Fibroblast of lung (primary cell): ENCODE measurements around the gene ATP8A2. TPM values are rescaled to one million over a fixed set of nuclear protein-coding genes. Genes with fewer than 3 reads are reported as not detected.
A peak's percentile ranks its signal among the peaks of the same experiment; 100 is the strongest.

ENCODE experiments used
- DNase-seq, 2 donors: peaks; one replicate each; pipeline versions ENCODE4 v3.0.0 to v3.0.0-alpha.2; 2010; ENCODE audit warnings: low read depth in 2 of 2
- H2AFZ ChIP-seq: 2 replicates; pipeline ENCODE4 v1.5.1; 2012; ENCODE audit warnings: low read length, control low read depth, inconsistent platforms
- H3K27ac ChIP-seq: 2 replicates; pipeline ENCODE4 v1.5.1; 2011; ENCODE audit warnings: low read length, control low read depth; ENCODE audit not compliant: insufficient read depth
- H3K27me3 ChIP-seq: 2 replicates; pipeline ENCODE4 v1.5.1; 2011; ENCODE audit warnings: mild to moderate bottlenecking, low read length; ENCODE audit not compliant: control insufficient read depth, insufficient read depth
- H3K36me3 ChIP-seq: 2 replicates; pipeline ENCODE4 v1.5.1; 2011; ENCODE audit warnings: low read length; ENCODE audit not compliant: control insufficient read depth, insufficient read depth
- H3K4me1 ChIP-seq: 2 replicates; pipeline ENCODE4 v1.5.1; 2011; ENCODE audit warnings: low read length; ENCODE audit not compliant: control insufficient read depth, insufficient read depth; ENCODE audit errors: extremely low read depth
- H3K4me2 ChIP-seq: 2 replicates; pipeline ENCODE4 v1.5.1; 2011; ENCODE audit warnings: low read length, control low read depth; ENCODE audit not compliant: insufficient read depth; ENCODE audit errors: extremely low read depth
- H3K4me3 ChIP-seq, 4 experiments: fragments of 200-600 bp in 1 of 4; sonication (generic) in 1 of 4; replicated peaks in 1 of 4; 2 replicates each; pipeline ENCODE4 v1.5.1; 2011 to 2016; ENCODE audit warnings: low read length in 4 of 4, low read depth in 3 of 4, mild to moderate bottlenecking in 3 of 4, control low read depth in 2 of 4, inconsistent platforms in 1 of 4, mixed read lengths in 1 of 4; ENCODE audit not compliant: insufficient read depth in 1 of 4; ENCODE audit errors: control extremely low read depth in 1 of 4
- H3K79me2 ChIP-seq: 2 replicates; pipeline ENCODE4 v1.5.1; 2012; ENCODE audit warnings: mild to moderate bottlenecking, low read length, inconsistent platforms; ENCODE audit not compliant: control insufficient read depth, insufficient read depth
- H3K9ac ChIP-seq: 2 replicates; pipeline ENCODE4 v1.5.1; 2011; ENCODE audit warnings: mild to moderate bottlenecking, low read length, control low read depth; ENCODE audit not compliant: insufficient read depth
- H3K9me3 ChIP-seq: 2 replicates; pipeline ENCODE4 v1.5.1; 2012; ENCODE audit warnings: low read depth, low read length; ENCODE audit not compliant: control insufficient read depth, insufficient read depth
- H4K20me1 ChIP-seq: 2 replicates; pipeline ENCODE4 v1.5.1; 2011; ENCODE audit warnings: low read length; ENCODE audit not compliant: control insufficient read depth, insufficient read depth; ENCODE audit errors: extremely low read depth
- CTCF ChIP-seq, 2 donors: IDR thresholded peaks in 1 of 2; conservative IDR thresholded peaks in 1 of 2; 1 replicate in 1 of 2; 2 replicates in 1 of 2; pipeline ENCODE4 v1.5.1; 2011 to 2012; ENCODE audit warnings: low read length in 2 of 2, control low read depth in 1 of 2, inconsistent platforms in 1 of 2, low read depth in 1 of 2, mild to moderate bottlenecking in 1 of 2
- EZH2 ChIP-seq: IDR thresholded peaks from 2 replicates; pipeline ENCODE4 v1.5.1; 2012; ENCODE audit warnings: low read length, control low read depth, mild to moderate bottlenecking; ENCODE audit errors: missing control alignments
- polyA plus RNA-seq, 2 donors: library from polyadenylated mRNA; depleted of rRNA in 1 of 2; stranded (reverse) in 1 of 2; unstranded in 1 of 2; fragments of >200 nt; gene quantifications; 2 replicates each; pipeline ENCODE4 v1.2.1, GENCODE V29; 2011 to 2012; ENCODE audit warnings: missing spikeins in 1 of 2
- total RNA-seq: library from RNA; depleted of rRNA; stranded (reverse); fragments of >200 nt; gene quantifications from 2 replicates; pipeline ENCODE4 v1.2.1, GENCODE V29; 2014

The ATP8A2 gene
- total and polyA plus RNA-seq, 2 donors (not counting 1 experiment from before 2014, with no cell fraction given), result under 0.01 to 0.01 TPM

DNA sequence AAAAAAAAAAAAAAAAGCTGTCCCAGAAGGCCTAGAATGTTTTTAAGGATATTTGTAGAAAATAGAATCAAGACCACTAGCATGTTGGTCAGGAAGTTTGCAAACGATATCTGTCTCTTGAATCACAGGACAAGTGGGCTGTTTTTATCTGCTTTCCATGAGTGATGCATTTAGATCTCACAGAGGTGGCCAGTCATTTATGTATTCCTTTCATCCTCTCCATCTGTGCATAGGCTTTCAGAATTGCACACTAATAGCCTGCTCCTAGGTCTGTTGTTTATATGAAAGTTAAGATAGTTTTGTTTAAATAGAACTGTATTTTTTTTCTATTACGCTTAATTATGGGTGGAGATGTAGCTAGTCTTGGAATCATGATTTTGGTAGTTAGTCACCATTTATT, 390.5 kb downstream of the ATP8A2 start:
- Histone ChIP-seq H3K4me1 (no peaks in the 10 kb centered on the region), H3K27ac (no peak overlapping the region), H3K27me3 (no peaks in the 10 kb centered on the region), H3K9me3 (no peaks in the 10 kb centered on the region), H3K79me2 (no peaks in the 10 kb centered on the region), H3K36me3 (no peaks in the 10 kb centered on the region), H4K20me1 (no peaks in the 10 kb centered on the region), H2AFZ (no peak overlapping the region), H3K9ac (no peak overlapping the region), H3K4me3 (no peak overlapping the region), H3K4me2 (no peak overlapping the region)
- TF ChIP-seq EZH2 (no peak), CTCF (conservative IDR thresholded peaks at IDR 0.05 in 1 of 2, IDR thresholded peaks at IDR 0.05 in 1 of 2; ENCODE audit: low read depth in 1 of 2, low read length in 2 of 2) (no peak)
- DNase-seq, result no peak

DNA sequence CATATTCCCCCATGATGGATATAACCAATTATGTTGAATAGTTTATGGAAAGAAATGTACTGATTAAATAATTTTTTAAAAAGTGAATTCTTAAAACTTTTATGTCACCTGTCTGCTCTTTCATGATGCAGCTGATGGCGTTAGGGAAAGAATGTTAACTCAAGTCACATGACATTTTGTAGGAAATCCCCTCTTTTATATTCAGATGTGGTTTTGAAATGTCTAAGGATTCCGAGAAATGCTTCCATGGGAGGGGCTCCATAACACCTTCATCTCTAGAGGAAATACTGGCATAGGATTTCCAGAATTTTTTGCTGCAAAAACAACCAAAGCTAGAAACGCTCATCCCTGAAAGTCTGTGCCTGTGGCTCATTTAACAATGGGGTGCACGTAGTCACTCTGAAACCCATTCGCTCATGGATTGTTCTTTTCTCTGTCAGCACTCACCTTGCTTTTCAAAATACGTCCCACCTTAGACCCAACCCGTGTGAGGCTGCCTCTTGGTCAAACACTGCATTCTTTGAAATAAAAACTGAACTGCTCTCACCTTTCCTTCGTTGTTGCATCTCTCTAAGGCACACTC, 391.1 kb downstream of the ATP8A2 start:
- no peak overlapping the region for H2AFZ ChIP-seq

DNA sequence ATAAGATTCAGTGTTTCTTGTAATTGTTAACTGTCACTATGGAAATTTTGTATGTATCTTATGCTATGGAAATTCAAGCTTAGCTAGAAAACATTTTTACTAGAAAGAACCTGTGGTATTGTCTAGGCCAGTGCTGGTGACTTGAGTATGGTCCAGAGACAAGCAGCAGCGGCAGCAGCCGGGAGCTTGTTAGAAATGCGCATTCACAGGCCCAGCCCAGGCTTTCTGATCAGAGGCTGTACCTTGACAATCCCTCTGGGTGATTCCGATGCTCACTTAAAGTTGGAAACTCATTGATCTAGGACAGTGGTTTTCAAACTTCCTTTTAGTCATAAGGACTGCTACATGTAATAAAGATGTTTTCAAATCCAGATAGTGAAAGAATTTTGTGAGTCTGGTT, 392.6 kb downstream of the ATP8A2 start:
- Histone ChIP-seq H2AFZ (no peak overlapping the region), H3K4me2 (no peak overlapping the region), H3K4me3 (no peak overlapping the region), H3K27ac (no peak overlapping the region), H3K9me3 (no peaks in the 10 kb centered on the region), H3K27me3 (peaks cover 3% of the 10 kb centered on the region), H3K4me1 (no peaks in the 10 kb centered on the region), H4K20me1 (no peaks in the 10 kb centered on the region), H3K9ac (no peak overlapping the region), H3K36me3 (no peaks in the 10 kb centered on the region), H3K79me2 (no peaks in the 10 kb centered on the region)
- no peak for TF ChIP-seq CTCF (conservative IDR thresholded peaks at IDR 0.05 in 1 of 2, IDR thresholded peaks at IDR 0.05 in 1 of 2; ENCODE audit: low read depth in 1 of 2, low read length in 2 of 2)
- no peak for TF ChIP-seq EZH2
- no peak for DNase-seq

More for the DNA sequence above, 391.1 kb downstream of the ATP8A2 start:
- Histone ChIP-seq H3K4me2 (no peak overlapping the region), H3K9ac (no peak overlapping the region), H3K27ac (no peak overlapping the region), H3K4me1 (no peaks in the 10 kb centered on the region), H3K4me3 (no peak overlapping the region), H3K9me3 (no peaks in the 10 kb centered on the region), H3K36me3 (no peaks in the 10 kb centered on the region), H4K20me1 (no peaks in the 10 kb centered on the region), H3K27me3 (no peaks in the 10 kb centered on the region), H3K79me2 (no peaks in the 10 kb centered on the region)
- TF ChIP-seq EZH2 (no peak), CTCF (conservative IDR thresholded peaks at IDR 0.05 in 1 of 2, IDR thresholded peaks at IDR 0.05 in 1 of 2; ENCODE audit: low read depth in 1 of 2, low read length in 2 of 2) (no peak)
- DNase-seq, result peak in 1 of 2 donors; percentile 29
